Activated CD4-positive, alpha-beta T cell treated with anti-CD3 and anti-CD28 coated beads for 24 hours (primary cell): ENCODE data around the gene ENAH.

Source experiments
- DNase-seq, 2 donors: peaks; one replicate each; pipeline ENCODE4 v3.0.0-alpha.2; 2020; ENCODE audit warnings: low read depth in 2 of 2

Gene ENAH

DNA sequence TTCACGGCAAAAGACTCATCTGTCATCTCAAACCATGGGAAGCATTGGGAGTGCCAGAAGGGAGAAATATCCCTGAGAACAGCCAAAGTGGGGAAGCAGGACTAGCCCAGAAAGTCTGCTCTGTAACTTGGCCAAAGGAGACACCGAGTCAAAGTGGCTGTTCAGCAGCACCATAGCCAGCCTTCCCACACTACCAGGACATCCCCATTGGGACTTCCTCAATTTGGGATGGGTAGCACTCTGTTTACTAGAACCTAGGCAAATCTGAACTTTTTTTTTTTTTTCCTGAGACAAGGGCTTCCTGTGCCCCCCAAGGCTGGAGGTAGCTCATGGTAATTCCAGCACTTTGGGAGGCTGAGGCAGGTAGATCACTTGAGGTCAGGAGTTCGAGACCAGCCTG, 93.0 kb downstream of the ENAH start:
- DNase-seq = no peak

DNA sequence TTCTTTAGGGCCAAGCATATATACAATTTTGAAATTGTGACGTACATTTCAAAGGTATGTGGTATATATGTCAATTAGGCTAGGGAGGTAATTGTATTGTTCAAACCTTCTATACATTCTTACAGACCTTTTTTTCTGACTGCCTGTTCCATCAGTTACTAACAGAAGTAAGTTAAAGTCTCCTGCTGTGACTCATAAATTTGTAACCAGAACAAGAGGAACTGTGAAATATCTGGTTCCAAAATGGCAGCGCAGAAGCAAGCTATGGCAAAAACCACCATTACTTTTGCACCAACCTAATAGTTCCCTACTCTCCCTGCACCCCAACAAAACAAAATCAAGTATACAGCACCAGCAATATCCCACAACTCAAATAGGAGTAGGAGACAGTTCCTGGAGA, 93.6 kb downstream of the ENAH start:
- DNase-seq = no peak

- no peak for DNase-seq
Observed at GRCh38 chr1:225556694-225557093, 96.2 kb downstream of the ENAH start.

DNA sequence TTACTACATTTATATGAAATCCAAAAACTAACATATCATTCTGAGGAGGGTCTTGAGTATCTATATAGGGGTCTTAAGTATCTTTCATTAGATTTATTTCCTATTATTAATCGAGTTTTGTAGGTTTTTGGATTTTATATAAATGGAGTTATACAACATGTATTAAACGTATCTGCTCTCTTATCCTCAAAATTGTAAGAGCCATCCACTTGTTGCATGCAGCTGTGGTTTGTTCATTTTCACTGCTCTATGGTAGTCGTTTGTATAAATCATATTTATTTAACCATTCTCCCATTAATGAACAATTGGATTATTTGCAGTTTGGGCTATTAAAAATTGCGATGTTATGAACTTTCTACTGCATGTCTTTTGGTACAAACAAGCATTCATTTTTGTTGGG, 97.1 kb downstream of the ENAH start:
- DNase-seq = no peak

DNA sequence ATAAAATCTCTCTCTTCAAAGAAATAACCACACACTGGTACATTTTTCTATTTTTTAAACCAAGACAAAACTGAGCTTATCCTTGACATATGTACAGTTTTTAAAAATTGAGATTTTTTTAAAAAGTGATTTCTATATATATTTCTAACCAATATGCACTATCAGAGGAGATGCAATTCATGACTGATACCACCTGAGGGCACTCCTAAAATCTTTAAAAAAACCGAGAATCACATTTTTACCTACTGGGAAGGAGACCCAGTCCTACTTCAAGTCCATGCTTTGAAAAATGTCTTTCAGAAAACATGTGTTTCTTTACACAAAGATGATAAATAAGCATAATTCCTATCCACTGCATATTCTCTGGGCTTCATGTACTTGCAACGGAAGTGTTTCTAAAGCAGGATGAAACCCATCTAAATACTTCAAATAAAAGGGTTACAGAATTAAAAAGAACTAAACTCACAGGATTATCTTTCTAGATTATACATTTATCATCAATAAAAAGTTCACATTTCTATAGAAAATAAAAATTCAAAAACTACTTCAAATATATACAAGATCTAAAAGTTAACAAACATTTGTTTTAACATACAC, 98.6 kb downstream of the ENAH start:
- DNase-seq = no peak

GRCh38 chr1:225549821-225550220, 103.1 kb downstream of the ENAH start:
- DNase-seq = no peak

GRCh38 chr1:225548140-225548857, 104.6 kb downstream of the ENAH start:
- no peak for DNase-seq

- no peak for DNase-seq
Observed at GRCh38 chr1:225545649-225546048, 107.3 kb downstream of the ENAH start.

- DNase-seq = no peak
Observed at GRCh38 chr1:225544924-225545323, 108.0 kb downstream of the ENAH start.

GRCh38 chr1:225544263-225544662, 108.7 kb downstream of the ENAH start:
- no peak for DNase-seq

- DNase-seq = no peak
Observed at GRCh38 chr1:225543350-225543749, 109.6 kb downstream of the ENAH start.

- no peak for DNase-seq
Observed at GRCh38 chr1:225541383-225541782, 111.5 kb downstream of the ENAH start.

DNA sequence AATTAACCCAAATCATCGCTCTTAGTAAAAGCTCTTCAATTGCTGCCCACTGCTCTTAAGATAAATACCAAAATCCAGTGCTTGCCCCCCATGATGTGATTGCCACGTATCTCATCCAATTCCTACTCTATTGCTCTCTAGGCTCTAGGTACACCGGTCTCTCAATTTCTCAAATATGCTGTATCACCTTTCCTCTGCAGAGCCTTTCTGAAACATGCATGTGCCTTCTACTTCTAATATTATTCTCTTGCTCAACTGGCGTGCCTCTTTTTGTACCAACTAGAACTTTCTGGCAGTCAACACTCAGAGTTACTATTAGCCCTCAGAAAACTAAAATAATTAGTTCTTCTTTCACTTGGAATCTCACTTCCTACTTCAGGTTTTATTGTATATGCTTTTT, 113.3 kb downstream of the ENAH start:
- DNase-seq = no peak

DNA sequence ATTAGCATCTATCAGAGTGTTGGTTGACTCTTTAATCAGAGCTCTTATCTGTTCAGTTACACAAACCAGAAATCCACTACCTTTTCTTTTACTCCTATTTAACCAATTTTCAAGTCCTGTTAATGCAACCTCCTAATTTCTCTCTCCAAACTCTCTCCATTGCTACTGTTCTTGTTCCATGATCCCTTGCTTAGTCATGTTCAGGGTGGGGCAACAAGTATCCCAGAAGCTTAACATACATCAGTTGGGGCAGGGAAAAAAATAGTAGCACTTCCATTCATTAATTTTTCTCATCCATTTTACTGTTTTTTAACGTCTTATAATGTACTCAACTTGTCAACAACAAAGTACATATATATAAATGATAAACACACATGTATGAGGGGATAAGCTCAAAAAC, 113.9 kb downstream of the ENAH start:
- DNase-seq = no peak

DNA sequence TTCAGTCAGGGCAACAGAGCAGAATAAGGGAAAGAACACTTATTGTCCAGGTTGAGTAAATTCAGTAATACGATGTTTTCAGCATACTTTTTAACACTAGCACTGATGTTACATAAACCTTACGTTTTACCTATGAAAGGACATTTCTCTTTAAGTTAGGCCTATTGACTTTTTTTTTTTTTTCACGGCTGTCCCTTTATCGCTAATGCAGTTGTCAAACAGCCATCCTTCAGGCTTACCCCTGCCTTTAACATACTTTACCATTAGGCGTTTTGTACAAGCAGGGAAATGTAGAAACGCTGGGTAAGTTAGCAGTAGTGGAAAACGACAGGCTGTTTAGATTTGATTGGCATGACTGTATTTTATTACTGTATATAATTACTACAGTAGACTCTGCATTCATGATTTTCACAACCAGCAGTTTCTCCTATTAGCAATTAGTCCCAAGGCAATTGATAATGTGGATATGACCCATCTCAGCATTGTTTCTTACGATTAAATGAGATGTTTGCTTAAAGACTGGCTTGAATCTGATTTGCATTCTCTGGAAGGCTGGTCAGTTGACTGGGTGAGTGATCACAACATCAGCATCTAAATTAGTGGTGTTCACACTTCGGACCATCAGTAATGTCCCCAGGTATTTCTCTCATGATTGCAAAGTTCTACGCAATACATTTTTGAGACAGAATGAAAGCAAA, 115.2 kb downstream of the ENAH start:
- no peak for DNase-seq

- no peak for DNase-seq
Observed at GRCh38 chr1:225535280-225535679, 117.6 kb downstream of the ENAH start.

DNA sequence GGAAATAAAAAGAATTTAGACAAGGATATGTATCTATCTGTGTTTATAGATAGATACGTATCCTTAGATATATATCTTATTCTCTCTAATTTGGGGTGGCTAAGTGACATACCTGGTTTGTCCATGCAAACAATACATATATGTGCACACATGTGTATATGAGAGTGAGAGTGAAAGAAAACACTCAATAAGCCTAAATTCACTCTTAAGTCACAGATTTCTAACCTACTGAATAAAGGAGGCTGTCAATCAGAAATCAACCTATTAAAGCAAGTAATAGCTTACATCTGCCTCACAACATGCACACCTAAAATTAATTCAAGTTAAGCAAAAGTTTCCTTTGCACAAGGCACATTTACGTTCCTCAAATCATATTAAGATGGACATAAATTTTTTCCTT, 118.2 kb downstream of the ENAH start:
- no peak for DNase-seq

GRCh38 chr1:225534135-225534534, 118.8 kb downstream of the ENAH start:
- DNase-seq = no peak

GRCh38 chr1:225533238-225533637, 119.7 kb downstream of the ENAH start:
- DNase-seq = no peak

GRCh38 chr1:225532240-225532944, 120.5 kb downstream of the ENAH start:
- DNase-seq = no peak

- no peak for DNase-seq
Observed at GRCh38 chr1:225529726-225530125, 123.2 kb downstream of the ENAH start.

- no peak for DNase-seq
Observed at GRCh38 chr1:225527575-225527974, 125.3 kb downstream of the ENAH start.

DNA sequence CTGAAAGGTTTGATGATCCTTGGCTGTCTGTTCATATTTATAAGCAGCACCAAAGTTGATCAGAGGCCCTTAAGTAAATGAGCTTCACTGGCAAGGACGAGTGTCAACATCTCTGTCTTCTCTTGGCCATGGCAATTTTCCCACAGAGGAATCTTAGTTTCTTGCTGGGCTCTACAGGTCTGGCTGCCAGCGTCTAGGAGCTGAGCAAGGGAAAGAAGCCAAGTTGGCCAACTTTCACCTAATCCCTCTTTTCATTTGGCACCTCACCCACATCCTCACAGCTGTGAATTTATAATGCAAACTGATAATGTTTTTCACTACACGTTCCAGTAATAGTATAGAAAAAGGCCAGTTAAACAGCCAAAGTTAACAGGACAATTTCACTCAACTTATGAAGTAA, 126.0 kb downstream of the ENAH start:
- no peak for DNase-seq
